Measurements from ENCODE around the gene ACTL7A. TPM values are rescaled to one million over a fixed set of nuclear protein-coding genes. Genes with fewer than 3 reads are reported as not detected.

ACTL7A gene
- total RNA-seq, 3 donors from 2014 or later, result not detected

DNA sequence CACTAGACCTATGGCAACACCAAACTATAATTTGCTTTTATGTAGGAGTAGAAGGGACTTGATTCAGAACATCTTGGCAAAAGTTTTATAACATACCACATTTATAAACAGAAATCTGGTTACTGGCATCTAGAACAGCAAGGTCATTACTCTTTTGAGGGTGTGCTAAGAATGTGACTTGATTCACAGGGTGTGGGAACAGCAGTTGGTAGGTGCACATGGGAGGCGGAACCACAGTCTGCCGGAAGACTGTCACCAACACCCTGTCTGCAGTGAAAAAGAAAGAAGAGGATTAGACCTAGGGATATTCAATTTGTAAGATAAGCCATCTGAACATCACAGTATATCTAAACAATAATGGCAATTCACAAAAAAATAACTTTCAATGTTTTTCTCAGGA is 48.8 kb downstream of the ACTL7A start:
- no peaks in the 10 kb centered on the region for H3K9me3 ChIP-seq
- H3K4me3 ChIP-seq, result no peak overlapping the region
- no peak for DNase-seq (ENCODE audit: low spot score in 2 of 2)
- H3K4me1 ChIP-seq, result no peaks in the 10 kb centered on the region
- H3K27ac ChIP-seq, result no peak overlapping the region
- intact Hi-C loops (cut with DNase I; ENCODE audit: low total_unique reads), result no loop called here
- no peaks in the 10 kb centered on the region for H3K27me3 ChIP-seq
- TF ChIP-seq CTCF (IDR thresholded peaks at IDR 0.05), result no peak
- TF ChIP-seq POLR2A (IDR thresholded peaks at IDR 0.05), result no peak
- no peak for TF ChIP-seq POLR2AphosphoS5 (IDR thresholded peaks at IDR 0.05)
- H3K36me3 ChIP-seq, result peaks cover 4% of the 10 kb centered on the region

DNA sequence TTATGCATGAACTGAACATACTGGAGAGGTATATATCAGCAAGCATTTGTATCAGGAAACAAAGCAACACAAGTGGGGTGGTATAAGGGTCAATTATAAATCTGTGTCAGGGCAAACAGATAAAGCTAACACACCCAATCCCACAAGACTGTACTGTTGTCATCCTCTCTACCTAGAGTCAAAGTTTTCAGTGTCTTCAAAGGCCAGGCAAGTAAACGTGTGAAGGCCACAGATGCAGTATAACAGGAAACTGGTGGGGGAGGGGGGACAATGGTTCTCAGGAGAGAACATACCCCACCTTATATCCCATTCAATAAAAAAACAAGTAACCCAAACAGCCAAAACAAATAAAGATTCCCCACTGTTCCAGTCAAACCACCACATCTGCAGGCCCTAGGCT is 49.8 kb downstream of the ACTL7A start:
- Histone ChIP-seq H3K27me3 (no peaks in the 10 kb centered on the region), H3K36me3 (peaks cover 4% of the 10 kb centered on the region), H3K9me3 (no peaks in the 10 kb centered on the region), H3K4me3 (no peak overlapping the region), H3K4me1 (no peaks in the 10 kb centered on the region), H3K27ac (no peak overlapping the region)
- no peak for TF ChIP-seq CTCF (IDR thresholded peaks at IDR 0.05)
- TF ChIP-seq POLR2A (IDR thresholded peaks at IDR 0.05), result no peak
- TF ChIP-seq POLR2AphosphoS5 (IDR thresholded peaks at IDR 0.05), result no peak
- no peak for DNase-seq (ENCODE audit: low spot score in 2 of 2)
- intact Hi-C loops (cut with DNase I; ENCODE audit: low total_unique reads), result no loop called here

Other genes starting within 250 kb of the ACTL7A start
- gene ACTL7B, start 6.3 kb upstream of the ACTL7A start, total RNA-seq, result under 1 TPM in 1 of 3 donors, not detected in 2; 0.16 TPM
- gene ELP1, start 71.9 kb downstream of the ACTL7A start, total RNA-seq, result 10 to 100 TPM; 18.2 to 27.8 (median 22.6) TPM
- gene ABITRAM, start 72.1 kb downstream of the ACTL7A start, total RNA-seq, result 10 to 100 TPM in 1 of 3 donors, 1 to 10 TPM in 2; 9.1 to 13.9 (median 9.5) TPM
- gene CTNNAL1, start 151.2 kb downstream of the ACTL7A start, total RNA-seq, result 10 to 100 TPM; 25.0 to 29.2 (median 25.6) TPM